Measurements from ENCODE around the gene CRIM1.

GRCh38 chr2:36464006-36464721 lies 108.6 kb downstream of the CRIM1 start:
- TF ChIP-seq EZH2 (IDR thresholded peaks at IDR 0.05; ENCODE audit: insufficient read depth, poor library complexity, severe bottlenecking) = no peak
- no peak for TF ChIP-seq EZH2phosphoT487 (IDR thresholded peaks at IDR 0.05; ENCODE audit: insufficient read depth, low read depth)

Data from GM23248 (cell line).